SK-N-SH treated with all-trans-retinoic acid at 6 μM for 48 hours (cell line): ENCODE results near the gene SLC22A12.

Source experiments
- ATAC-seq: fragments of 200-7000 bp; cut with Tn5 transposase; 3 replicates; pipeline ENCODE4 v1.9.1; 2020; ENCODE audit warnings: mild to moderate bottlenecking, moderate library complexity
- BACH2 ChIP-seq: fragments of 250-450 bp; sonication (Bioruptor Pico); IDR thresholded peaks from 2 replicates; pipeline ENCODE4 v1.9.0; 2021; ENCODE audit warnings: mild to moderate bottlenecking, borderline replicate concordance
- ESRRG ChIP-seq: fragments of 250-450 bp; sonication (Bioruptor Pico); IDR thresholded peaks from 2 replicates; pipeline ENCODE4 v1.6.1; 2021; ENCODE audit warnings: mild to moderate bottlenecking
- GLIS3 ChIP-seq: fragments of 250-450 bp; sonication (Bioruptor Pico); IDR thresholded peaks from 2 replicates; pipeline ENCODE4 v1.5.0; 2020; ENCODE audit warnings: mild to moderate bottlenecking, moderate library complexity
- ISL1 ChIP-seq: fragments of 250-450 bp; sonication (Bioruptor Pico); IDR thresholded peaks from 2 replicates; pipeline ENCODE4 v2.1.2; 2022; ENCODE audit warnings: mild to moderate bottlenecking, moderate library complexity
- RARB ChIP-seq: fragments of 250-450 bp; sonication (Bioruptor Pico); IDR thresholded peaks from 2 replicates; pipeline ENCODE4 v1.8.0; 2021; ENCODE audit warnings: mild to moderate bottlenecking, moderate library complexity
- TCF4 ChIP-seq: fragments of 250-450 bp; sonication (Bioruptor Pico); IDR thresholded peaks from 2 replicates; pipeline ENCODE4 v1.8.0; 2021; ENCODE audit warnings: mild to moderate bottlenecking, moderate library complexity, borderline replicate concordance
- TOX ChIP-seq: fragments of 250-450 bp; sonication (Bioruptor Pico); IDR thresholded peaks from 2 replicates; pipeline ENCODE4 v1.8.0; 2021; ENCODE audit warnings: mild to moderate bottlenecking, moderate library complexity, borderline replicate concordance
- ZC3H10 ChIP-seq: fragments of 250-450 bp; sonication (Bioruptor Pico); IDR thresholded peaks from 2 replicates; pipeline ENCODE4 v1.5.1; 2021; ENCODE audit warnings: mild to moderate bottlenecking, moderate library complexity
- ZFP3 ChIP-seq: fragments of 250-450 bp; sonication (Bioruptor Pico); IDR thresholded peaks from 2 replicates; pipeline ENCODE4 v1.5.0; 2020; ENCODE audit warnings: mild to moderate bottlenecking, moderate library complexity
- ZNF565 ChIP-seq: fragments of 450-650 bp; formaldehyde crosslinking; conservative IDR thresholded peaks from 2 replicates; pipeline ENCODE4 v1.5.0; 2020; ENCODE audit warnings: low read depth, mild to moderate bottlenecking, moderate library complexity
- ZNF70 ChIP-seq: fragments of 450-650 bp; formaldehyde crosslinking; IDR thresholded peaks from 2 replicates; pipeline ENCODE4 v1.5.0; 2020; ENCODE audit warnings: mild to moderate bottlenecking, moderate library complexity
- TF ChIP-seq, protein P1 (sequence below): fragments of 250-450 bp; sonication (Bioruptor Pico); IDR thresholded peaks from 2 replicates; pipeline ENCODE4 v1.5.0; 2020; ENCODE audit warnings: mild to moderate bottlenecking, moderate library complexity
- TF ChIP-seq, protein P2 (sequence below): fragments of 250-450 bp; sonication (Bioruptor Pico); IDR thresholded peaks from 2 replicates; pipeline ENCODE4 v1.8.0; 2021; ENCODE audit warnings: low read depth, mild to moderate bottlenecking, moderate library complexity, borderline replicate concordance
- TF ChIP-seq, protein P3 (sequence below): fragments of 250-450 bp; sonication (Bioruptor Pico); IDR thresholded peaks from 2 replicates; pipeline ENCODE4 v1.8.0; 2020; ENCODE audit warnings: mild to moderate bottlenecking, moderate library complexity, borderline replicate concordance
- TF ChIP-seq, protein P4 (sequence below): fragments of 250-450 bp; sonication (Bioruptor Pico); IDR thresholded peaks from 2 replicates; pipeline ENCODE4 v1.5.1; 2021; ENCODE audit warnings: mild to moderate bottlenecking, moderate library complexity

SLC22A12 gene

DNA sequence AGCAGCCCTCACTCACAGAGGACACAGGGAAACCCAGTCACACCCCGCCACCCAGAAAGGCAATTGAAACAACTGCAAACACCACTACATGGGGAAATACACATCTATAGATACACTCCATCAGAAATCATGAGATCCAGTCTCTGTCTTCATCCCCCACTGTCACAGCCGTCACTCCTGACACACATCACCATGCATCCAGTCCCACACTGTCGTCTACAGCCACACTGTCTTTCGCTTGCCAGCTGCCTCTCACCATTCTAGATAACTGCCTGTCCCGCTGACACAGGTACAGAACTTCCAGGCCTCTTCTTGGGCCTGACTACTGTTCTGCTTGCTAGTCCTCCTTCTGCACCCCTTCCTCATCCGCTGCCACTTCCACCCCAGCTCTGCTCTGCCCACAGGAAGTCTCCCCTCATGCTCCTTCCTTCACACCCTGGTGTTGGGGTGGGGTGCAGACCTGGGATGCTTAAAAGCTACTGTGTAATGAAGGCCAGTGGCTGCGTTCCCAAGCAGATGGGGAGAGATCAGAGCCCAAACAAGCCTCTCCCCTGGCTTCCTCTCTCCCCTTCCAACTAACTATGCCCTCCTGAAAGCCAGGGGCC lies 42.6 kb downstream of the SLC22A12 start:
- no peak; the same call in 2 of the 3 replicates for ATAC-seq
- TF ChIP-seq, protein P1, sequence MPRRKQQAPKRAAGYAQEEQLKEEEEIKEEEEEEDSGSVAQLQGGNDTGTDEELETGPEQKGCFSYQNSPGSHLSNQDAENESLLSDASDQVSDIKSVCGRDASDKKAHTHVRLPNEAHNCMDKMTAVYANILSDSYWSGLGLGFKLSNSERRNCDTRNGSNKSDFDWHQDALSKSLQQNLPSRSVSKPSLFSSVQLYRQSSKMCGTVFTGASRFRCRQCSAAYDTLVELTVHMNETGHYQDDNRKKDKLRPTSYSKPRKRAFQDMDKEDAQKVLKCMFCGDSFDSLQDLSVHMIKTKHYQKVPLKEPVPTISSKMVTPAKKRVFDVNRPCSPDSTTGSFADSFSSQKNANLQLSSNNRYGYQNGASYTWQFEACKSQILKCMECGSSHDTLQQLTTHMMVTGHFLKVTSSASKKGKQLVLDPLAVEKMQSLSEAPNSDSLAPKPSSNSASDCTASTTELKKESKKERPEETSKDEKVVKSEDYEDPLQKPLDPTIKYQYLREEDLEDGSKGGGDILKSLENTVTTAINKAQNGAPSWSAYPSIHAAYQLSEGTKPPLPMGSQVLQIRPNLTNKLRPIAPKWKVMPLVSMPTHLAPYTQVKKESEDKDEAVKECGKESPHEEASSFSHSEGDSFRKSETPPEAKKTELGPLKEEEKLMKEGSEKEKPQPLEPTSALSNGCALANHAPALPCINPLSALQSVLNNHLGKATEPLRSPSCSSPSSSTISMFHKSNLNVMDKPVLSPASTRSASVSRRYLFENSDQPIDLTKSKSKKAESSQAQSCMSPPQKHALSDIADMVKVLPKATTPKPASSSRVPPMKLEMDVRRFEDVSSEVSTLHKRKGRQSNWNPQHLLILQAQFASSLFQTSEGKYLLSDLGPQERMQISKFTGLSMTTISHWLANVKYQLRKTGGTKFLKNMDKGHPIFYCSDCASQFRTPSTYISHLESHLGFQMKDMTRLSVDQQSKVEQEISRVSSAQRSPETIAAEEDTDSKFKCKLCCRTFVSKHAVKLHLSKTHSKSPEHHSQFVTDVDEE (CRISPR knock-in tag), result no peak
- TF ChIP-seq ZFP3 (CRISPR knock-in tag) (no peak), TCF4 (no peak), ZC3H10 (CRISPR knock-in tag) (no peak)
- TF ChIP-seq, protein P2, sequence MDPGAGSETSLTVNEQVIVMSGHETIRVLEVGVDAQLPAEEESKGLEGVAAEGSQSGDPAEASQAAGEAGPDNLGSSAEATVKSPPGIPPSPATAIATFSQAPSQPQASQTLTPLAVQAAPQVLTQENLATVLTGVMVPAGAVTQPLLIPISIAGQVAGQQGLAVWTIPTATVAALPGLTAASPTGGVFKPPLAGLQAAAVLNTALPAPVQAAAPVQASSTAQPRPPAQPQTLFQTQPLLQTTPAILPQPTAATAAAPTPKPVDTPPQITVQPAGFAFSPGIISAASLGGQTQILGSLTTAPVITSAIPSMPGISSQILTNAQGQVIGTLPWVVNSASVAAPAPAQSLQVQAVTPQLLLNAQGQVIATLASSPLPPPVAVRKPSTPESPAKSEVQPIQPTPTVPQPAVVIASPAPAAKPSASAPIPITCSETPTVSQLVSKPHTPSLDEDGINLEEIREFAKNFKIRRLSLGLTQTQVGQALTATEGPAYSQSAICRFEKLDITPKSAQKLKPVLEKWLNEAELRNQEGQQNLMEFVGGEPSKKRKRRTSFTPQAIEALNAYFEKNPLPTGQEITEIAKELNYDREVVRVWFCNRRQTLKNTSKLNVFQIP (CRISPR knock-in tag), result no peak
- TF ChIP-seq, protein P3, sequence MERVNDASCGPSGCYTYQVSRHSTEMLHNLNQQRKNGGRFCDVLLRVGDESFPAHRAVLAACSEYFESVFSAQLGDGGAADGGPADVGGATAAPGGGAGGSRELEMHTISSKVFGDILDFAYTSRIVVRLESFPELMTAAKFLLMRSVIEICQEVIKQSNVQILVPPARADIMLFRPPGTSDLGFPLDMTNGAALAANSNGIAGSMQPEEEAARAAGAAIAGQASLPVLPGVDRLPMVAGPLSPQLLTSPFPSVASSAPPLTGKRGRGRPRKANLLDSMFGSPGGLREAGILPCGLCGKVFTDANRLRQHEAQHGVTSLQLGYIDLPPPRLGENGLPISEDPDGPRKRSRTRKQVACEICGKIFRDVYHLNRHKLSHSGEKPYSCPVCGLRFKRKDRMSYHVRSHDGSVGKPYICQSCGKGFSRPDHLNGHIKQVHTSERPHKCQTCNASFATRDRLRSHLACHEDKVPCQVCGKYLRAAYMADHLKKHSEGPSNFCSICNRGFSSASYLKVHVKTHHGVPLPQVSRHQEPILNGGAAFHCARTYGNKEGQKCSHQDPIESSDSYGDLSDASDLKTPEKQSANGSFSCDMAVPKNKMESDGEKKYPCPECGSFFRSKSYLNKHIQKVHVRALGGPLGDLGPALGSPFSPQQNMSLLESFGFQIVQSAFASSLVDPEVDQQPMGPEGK (CRISPR knock-in tag), result no peak
- TF ChIP-seq, protein P4, sequence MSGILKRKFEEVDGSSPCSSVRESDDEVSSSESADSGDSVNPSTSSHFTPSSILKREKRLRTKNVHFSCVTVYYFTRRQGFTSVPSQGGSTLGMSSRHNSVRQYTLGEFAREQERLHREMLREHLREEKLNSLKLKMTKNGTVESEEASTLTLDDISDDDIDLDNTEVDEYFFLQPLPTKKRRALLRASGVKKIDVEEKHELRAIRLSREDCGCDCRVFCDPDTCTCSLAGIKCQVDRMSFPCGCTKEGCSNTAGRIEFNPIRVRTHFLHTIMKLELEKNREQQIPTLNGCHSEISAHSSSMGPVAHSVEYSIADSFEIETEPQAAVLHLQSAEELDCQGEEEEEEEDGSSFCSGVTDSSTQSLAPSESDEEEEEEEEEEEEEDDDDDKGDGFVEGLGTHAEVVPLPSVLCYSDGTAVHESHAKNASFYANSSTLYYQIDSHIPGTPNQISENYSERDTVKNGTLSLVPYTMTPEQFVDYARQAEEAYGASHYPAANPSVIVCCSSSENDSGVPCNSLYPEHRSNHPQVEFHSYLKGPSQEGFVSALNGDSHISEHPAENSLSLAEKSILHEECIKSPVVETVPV, result no peak

DNA sequence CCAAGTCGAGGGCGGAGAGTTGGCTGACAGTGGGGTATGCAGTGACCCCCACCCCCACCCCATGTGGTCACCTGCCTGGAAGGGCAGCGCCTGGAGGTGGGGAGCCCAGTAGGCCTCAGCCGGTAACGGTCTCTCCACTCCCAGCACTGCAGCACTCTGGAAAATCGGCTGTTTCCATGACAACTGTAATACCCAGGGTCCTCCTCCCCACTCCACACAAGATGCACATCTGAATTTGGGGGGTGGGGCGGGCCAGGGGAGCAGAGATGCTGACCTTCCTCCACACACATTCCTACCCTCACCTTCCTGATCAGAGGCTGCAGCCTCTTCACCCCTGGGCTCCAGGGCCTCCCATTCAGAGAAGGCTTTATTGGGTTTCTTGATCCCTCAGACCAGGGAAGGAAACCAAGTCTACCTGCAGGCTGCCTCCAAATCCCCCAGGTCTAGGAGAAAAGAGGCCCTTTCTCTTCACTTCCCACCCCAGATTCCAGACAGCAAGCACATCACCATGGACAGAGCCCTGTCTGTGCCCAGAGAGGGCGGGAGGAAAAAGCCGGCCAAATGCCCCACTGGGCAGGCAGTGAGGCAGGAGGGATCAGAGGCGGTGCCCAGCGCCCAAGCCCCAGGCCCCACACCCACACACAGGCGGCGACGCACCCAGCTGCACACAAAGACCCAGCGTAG lies 46.5 kb downstream of the SLC22A12 start:
- no peak for TF ChIP-seq ZNF565 (CRISPR knock-in tag)
- no peak for TF ChIP-seq ESRRG (CRISPR knock-in tag)
- no peak for TF ChIP-seq BACH2
- TF ChIP-seq ZC3H10 (CRISPR knock-in tag), result no peak
- TF ChIP-seq, protein P3 (CRISPR knock-in tag), result no peak
- no peak for TF ChIP-seq ISL1 (CRISPR knock-in tag)
- no peak for TF ChIP-seq ZNF70 (CRISPR knock-in tag)
- TF ChIP-seq, protein P1 (CRISPR knock-in tag), result no peak
- TF ChIP-seq RARB (CRISPR knock-in tag), result no peak
- peak; percentile 43 for ATAC-seq

DNA sequence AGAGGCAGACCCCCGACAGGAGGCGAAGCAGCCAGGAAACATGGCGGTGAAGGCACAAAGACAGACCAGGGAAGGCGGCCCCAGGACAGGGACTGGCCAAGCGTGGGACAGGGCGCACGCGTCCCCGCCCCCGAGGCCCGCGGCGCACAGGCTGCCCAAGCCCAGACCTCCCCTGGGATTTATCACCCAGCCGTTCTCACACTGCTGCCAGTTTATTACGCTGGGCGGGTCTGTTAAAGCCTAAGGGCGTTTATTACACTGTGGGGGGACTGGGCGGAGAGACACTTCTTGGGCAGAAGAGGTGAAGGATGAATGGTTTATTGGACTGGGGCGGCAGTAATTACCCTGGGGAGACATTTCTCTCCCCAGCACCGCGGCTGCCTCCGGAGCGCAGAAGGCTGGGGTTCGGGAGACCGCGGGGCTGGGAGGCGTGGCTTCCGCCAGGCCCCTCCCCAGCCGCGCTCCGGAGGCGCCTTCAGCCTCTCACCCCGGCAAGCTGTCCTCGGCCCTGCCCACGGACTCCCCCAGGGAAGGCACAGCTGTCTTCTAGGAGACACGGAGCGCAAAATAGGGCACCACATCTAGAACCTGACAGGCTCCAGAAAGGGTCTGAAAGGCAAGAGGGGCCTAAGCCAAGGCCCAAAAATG lies 47.1 kb downstream of the SLC22A12 start:
- ATAC-seq, result peak; percentile 65
- TF ChIP-seq RARB (CRISPR knock-in tag) (no peak), ZFP3 (CRISPR knock-in tag) (no peak), TOX (no peak), ZNF70 (CRISPR knock-in tag) (no peak), BACH2 (no peak), TCF4 (no peak), GLIS3 (no peak)
- TF ChIP-seq, protein P1 (CRISPR knock-in tag), result no peak
- TF ChIP-seq, protein P3 (CRISPR knock-in tag), result no peak
